Transverse colon (tissue), 4 donors: ENCODE data around the gene DDX17. TPM values are rescaled to one million over a fixed set of nuclear protein-coding genes. Genes with fewer than 3 reads are reported as not detected.

ENCODE experiments used
- DNase-seq: peaks from one replicate; pipeline ENCODE4 v3.0.0-alpha.2; 2019
- H3K27ac ChIP-seq, 4 donors: fragments of 200-600 bp; sonication (generic); 2 replicates each; pipeline ENCODE4 v1.5.1; 2016 to 2018; ENCODE audit warnings: inconsistent platforms in 4 of 4
- H3K27me3 ChIP-seq: fragments of 200-600 bp; sonication (generic); 2 replicates; pipeline ENCODE4 v1.5.1; 2017; ENCODE audit warnings: inconsistent platforms
- H3K36me3 ChIP-seq, 4 donors: fragments of 200-600 bp; sonication (generic); 2 replicates each; pipeline ENCODE4 v1.5.1; 2017 to 2019; ENCODE audit warnings: inconsistent platforms in 4 of 4
- H3K4me1 ChIP-seq, 4 donors: fragments of 200-600 bp; sonication (generic); 2 replicates each; pipeline ENCODE4 v1.5.1; 2017 to 2020; ENCODE audit warnings: inconsistent platforms in 4 of 4
- H3K4me3 ChIP-seq, 4 donors: fragments of 200-600 bp; sonication (generic); 1 replicate in 1 of 4; 2 replicates in 3 of 4; pipeline versions ENCODE4 v1.5.1 to v1.6.1; 2017 to 2019; ENCODE audit warnings: inconsistent platforms in 4 of 4
- H3K9me3 ChIP-seq, 2 donors: fragments of 200-600 bp; sonication (generic); 2 replicates each; pipeline ENCODE4 v1.5.1; 2017 to 2019; ENCODE audit warnings: inconsistent platforms in 2 of 2
- EP300 ChIP-seq: sonication (generic); formaldehyde crosslinking; IDR thresholded peaks from one replicate; pipeline ENCODE4 v1.6.1; 2017; ENCODE audit warnings: antibody characterized with exemption, low read depth
- POLR2A ChIP-seq: fragments of 450-650 bp; IDR thresholded peaks from one replicate; pipeline ENCODE4 v1.6.1; 2016; ENCODE audit warnings: antibody characterized with exemption, mild to moderate bottlenecking, moderate library complexity
- POLR2AphosphoS5 ChIP-seq, 3 donors: sonication (generic); formaldehyde crosslinking; IDR thresholded peaks; one replicate each; pipeline ENCODE4 v1.6.1; 2016; ENCODE audit warnings: antibody characterized with exemption in 3 of 3
- WGBS, 2 donors: methylation state at CpG; one replicate each; pipeline ENCODE4 v1.1.5; 2018; ENCODE audit warnings: low coverage in 1 of 2; 5-methylcytosine and 5-hydroxymethylcytosine counted together
- in situ Hi-C, 4 donors: fragments of 200-750 bp; cut with MboI; loops; one replicate each; pipeline versions ENCODE4 v1.15.0 to v1.15.1; 2017; ENCODE audit warnings: low sequenced_read_pairs in 3 of 4, low pct_ligation_motif_present in 1 of 4, low pct_unique_long_range_greater_than_20kb in 1 of 4
- intact Hi-C: fragments of 100-400 bp; cut with DNase I; formaldehyde crosslinking; loops from one replicate; pipeline ENCODE4 v1.15.1; 2023; ENCODE audit warnings: low total_unique reads
- total RNA-seq, 4 donors: library from RNA; depleted of rRNA; stranded (reverse); fragments of >200 nt; gene quantifications; one replicate each; pipeline ENCODE4 v1.1.0, GENCODE V29; 2016
- TF ChIP-seq, protein P1 (sequence below), 5 experiments: fragments of 200-600 bp in 3 of 5; fragments of 450-650 bp in 2 of 5; sonication (generic) in 3 of 5; IDR thresholded peaks; 1 replicate in 2 of 5; 2 replicates in 3 of 5; pipeline ENCODE4 v1.5.1; 2016 to 2017; ENCODE audit warnings: antibody characterized with exemption in 5 of 5, inconsistent platforms in 3 of 5, mild to moderate bottlenecking in 2 of 5, moderate library complexity in 1 of 5

DDX17 gene
- total RNA-seq, 4 donors from 2014 or later = 506 to 1,034 (median 728) TPM

GRCh38 chr22:38437416-38437815, 68.7 kb downstream of the DDX17 start:
- WGBS, 2 donors = 89% methylated on average over 8 of the region's 9 CpGs; no CpG with 5 or more reads in 1 of the 2 donors
- Histone ChIP-seq H3K27ac (no peak overlapping the region), H3K9me3 (no peaks in the 10 kb centered on the region), H3K4me3 (no peak overlapping the region), H3K36me3 (no peaks in the 10 kb centered on the region), H3K27me3 (peaks cover 20% of the 10 kb centered on the region), H3K4me1 (no peaks in the 10 kb centered on the region)
- no peak for DNase-seq
- TF ChIP-seq POLR2A (no peak), POLR2AphosphoS5 (IDR thresholded peaks at IDR 0.05) (no peak), EP300 (no peak)
- TF ChIP-seq, protein P1, sequence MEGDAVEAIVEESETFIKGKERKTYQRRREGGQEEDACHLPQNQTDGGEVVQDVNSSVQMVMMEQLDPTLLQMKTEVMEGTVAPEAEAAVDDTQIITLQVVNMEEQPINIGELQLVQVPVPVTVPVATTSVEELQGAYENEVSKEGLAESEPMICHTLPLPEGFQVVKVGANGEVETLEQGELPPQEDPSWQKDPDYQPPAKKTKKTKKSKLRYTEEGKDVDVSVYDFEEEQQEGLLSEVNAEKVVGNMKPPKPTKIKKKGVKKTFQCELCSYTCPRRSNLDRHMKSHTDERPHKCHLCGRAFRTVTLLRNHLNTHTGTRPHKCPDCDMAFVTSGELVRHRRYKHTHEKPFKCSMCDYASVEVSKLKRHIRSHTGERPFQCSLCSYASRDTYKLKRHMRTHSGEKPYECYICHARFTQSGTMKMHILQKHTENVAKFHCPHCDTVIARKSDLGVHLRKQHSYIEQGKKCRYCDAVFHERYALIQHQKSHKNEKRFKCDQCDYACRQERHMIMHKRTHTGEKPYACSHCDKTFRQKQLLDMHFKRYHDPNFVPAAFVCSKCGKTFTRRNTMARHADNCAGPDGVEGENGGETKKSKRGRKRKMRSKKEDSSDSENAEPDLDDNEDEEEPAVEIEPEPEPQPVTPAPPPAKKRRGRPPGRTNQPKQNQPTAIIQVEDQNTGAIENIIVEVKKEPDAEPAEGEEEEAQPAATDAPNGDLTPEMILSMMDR (IDR thresholded peaks at IDR 0.05) = no peak
- in situ Hi-C loops (no loop called here), intact Hi-C loops (no loop called here)

DNA sequence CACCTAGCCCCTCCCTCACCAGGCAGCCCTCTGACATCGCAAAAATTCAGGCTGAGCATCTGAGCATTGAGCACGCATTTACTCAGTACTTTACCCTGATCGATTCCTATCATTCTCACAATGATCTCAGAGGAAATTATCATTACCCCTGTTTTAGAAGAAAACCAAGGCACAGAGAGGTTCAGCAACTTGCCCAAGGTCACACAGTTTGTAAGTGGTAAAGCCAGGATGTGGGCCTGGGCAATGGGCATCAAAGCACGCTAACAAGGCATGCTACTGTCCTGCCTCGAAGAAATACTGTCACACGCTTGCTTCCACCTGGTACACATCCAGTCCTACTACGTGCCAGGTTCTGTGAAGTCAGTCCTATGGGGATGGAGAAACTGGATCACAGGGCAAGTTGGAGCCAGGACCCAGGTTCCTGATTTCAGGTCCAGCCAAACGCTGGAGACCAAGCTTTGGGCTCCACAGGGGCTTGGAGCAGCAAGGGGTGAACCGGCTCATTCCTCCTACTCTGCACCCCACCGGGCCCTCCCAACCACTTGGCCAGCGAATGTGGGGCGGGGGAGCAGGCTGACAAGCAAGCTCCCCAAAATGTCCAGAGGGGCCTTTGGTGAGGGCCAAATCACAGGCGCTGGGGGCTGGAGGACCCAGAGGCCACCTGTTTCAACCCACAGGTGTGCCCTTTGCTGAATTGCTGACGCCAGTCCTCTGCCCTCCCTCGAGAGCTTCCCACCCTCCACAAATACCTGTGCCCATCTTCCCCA, 69.3 kb downstream of the DDX17 start:
- Histone ChIP-seq H3K27me3 (peaks cover 16% of the 10 kb centered on the region), H3K27ac (no peak overlapping the region), H3K36me3 (no peaks in the 10 kb centered on the region), H3K9me3 (no peaks in the 10 kb centered on the region), H3K4me3 (no peak overlapping the region), H3K4me1 (no peaks in the 10 kb centered on the region)
- no peak for DNase-seq
- intact Hi-C loops = no loop called here
- 88 to 93% methylated on average over 3 to 13 of the region's 15 CpGs for WGBS, 2 donors
- TF ChIP-seq, protein P1 (IDR thresholded peaks at IDR 0.05) = no peak
- TF ChIP-seq POLR2A (no peak), POLR2AphosphoS5 (IDR thresholded peaks at IDR 0.05) (no peak), EP300 (no peak)
- in situ Hi-C loops = no loop called here

DNA sequence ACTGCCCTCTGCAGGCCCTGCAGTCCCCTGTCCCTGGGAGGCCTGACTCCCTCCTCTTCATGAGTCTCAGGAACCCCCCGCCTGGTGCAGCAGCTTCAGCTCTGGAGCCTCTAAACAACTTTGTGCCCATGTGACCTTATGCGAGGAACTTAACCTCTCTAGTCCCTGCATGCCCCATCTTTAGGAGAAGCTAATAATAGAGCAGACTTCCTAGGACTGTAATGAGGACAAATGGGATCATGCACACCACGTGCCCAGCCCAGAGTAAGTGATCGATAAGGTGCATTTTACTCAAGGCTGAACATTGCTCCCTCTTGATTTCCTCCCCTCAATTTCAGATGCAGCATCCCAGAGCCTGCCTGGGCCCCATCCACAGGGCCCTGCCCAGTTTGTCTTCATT, 70.1 kb downstream of the DDX17 start:
- H3K4me3 ChIP-seq = no peak overlapping the region
- TF ChIP-seq EP300 (no peak), POLR2AphosphoS5 (IDR thresholded peaks at IDR 0.05) (no peak), POLR2A (no peak)
- TF ChIP-seq, protein P1 (IDR thresholded peaks at IDR 0.05) = no peak
- H3K4me1 ChIP-seq = no peaks in the 10 kb centered on the region
- intact Hi-C loops (no loop called here), in situ Hi-C loops (no loop called here)
- DNase-seq = no peak
- peaks cover 14% of the 10 kb centered on the region for H3K27me3 ChIP-seq
- H3K9me3 ChIP-seq = no peaks in the 10 kb centered on the region
- H3K36me3 ChIP-seq = no peaks in the 10 kb centered on the region
- no peak overlapping the region for H3K27ac ChIP-seq
- WGBS, 2 donors = 58% methylated on average over 4 of the region's 4 CpGs; no CpG with 5 or more reads in 1 of the 2 donors

DNA sequence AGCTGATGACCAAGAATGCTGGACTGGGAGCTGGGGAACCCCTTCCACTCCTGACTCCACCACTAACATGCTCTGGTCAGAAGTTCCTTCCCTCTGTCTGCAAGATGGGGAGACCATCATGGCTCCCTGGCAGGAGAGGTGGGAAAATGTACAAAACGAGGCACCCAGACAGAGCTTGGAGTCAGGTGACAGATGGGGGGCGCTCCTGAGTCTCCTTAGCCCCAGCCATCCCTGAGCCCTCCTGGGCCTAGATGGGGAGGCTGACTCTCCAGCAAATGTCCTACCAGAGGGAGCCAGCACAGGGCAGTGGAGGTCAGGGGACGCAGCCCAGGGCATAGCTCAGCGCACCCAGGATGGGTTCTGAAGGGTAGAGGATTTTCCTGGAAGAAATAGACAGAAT, 71.1 kb downstream of the DDX17 start:
- H3K36me3 ChIP-seq = no peaks in the 10 kb centered on the region
- H3K27me3 ChIP-seq = peaks cover 7% of the 10 kb centered on the region
- no peaks in the 10 kb centered on the region for H3K9me3 ChIP-seq
- H3K4me1 ChIP-seq = no peaks in the 10 kb centered on the region
- H3K27ac ChIP-seq = no peak overlapping the region
- in situ Hi-C loops (no loop called here), intact Hi-C loops (no loop called here)
- no peak overlapping the region for H3K4me3 ChIP-seq
- no peak for DNase-seq
- no peak for TF ChIP-seq POLR2AphosphoS5 (IDR thresholded peaks at IDR 0.05)
- WGBS, 2 donors = 75% methylated on average over 4 of the region's 4 CpGs; no CpG with 5 or more reads in 1 of the 2 donors
